Epithelial cell of prostate (primary cell): ENCODE measurements around the gene ELAVL4.

ENCODE experiments used
- DNase-seq: peaks from one replicate; pipeline ENCODE4 v3.0.0-alpha.2; 2011; ENCODE audit warnings: low read depth, low spot score
- H3K27ac ChIP-seq: fragments of 450-650 bp; 2 replicates; pipeline ENCODE4 v1.5.1; 2017; ENCODE audit warnings: mild to moderate bottlenecking

The ELAVL4 gene

DNA sequence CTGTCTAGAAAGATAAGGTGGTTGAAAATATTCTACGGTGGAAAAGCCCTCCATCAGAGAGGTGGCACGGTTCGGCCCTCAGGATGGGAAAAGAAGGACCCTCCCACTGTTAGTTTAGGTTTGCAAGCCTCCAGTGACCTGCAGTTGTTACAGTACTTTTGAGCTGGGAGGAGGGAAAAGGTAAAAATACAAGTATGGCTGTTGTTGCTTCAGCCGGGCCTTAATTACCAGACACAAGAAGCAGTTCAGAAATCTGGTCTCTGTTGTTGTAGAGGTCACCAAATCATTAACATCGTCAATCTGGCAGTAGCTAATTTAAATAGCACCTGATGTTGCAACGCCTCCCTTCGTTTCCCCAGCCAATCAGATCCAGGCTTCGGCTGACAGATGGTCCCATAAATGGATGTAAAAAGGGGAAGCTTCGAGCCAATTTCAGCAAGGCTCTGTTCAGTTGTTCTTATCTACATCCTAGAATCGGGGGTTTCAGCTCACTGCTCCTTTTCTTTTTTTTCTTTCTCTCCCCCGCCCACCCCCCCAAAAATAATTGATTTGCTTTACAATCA is at the start of gene ELAVL4:
TSS of gene ELAVL4 (plus strand) at position 424 of the 563 bp plus-strand sequence. CDS start 270 bp downstream, outside the sequence.
- no peak within 1 kb of the TSS for H3K27ac ChIP-seq
- DNase-seq: no peak

DNA sequence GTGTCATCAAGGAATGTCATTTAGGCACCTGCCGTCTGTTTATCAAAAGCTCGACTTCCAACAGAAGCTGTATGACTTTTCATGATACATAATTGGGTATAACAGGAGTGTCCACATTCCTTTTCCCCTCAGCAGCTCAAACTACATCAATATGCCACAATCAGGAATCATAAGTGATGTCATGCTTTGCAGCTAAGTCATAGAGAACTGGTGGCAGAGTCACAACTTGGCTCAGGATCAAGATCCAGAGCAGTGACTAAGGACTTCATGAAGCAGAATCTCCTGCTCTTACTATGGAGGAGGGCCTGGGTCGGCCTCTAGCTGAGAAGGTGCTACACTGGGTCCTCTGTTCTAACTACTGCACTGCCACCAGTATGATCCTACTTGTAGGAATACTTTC is 48.4 kb upstream of the ELAVL4 start:
- H3K27ac ChIP-seq: no peak overlapping the region
- peak; percentile 29 for DNase-seq

DNA sequence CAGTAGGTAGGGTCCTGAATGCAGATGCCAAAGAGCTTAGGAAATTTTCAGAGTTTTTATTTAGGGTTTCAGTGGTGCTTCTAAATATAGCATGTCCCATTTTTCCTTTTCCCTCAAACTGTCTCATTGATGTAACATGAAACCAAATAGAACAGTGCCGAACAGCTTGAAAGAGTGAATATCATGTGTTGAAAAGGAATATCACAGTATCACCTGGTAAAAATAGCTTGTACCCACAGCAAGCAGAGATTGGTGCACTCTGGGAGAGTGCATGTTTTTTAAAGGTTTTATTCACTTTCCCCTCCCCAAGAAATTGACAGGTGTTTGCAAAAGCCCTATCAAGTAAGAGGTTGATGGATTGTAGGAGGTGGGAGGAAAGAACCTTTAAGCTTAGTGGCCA is 41.9 kb upstream of the ELAVL4 start:
- H3K27ac ChIP-seq: no peak overlapping the region
- DNase-seq: no peak

DNA sequence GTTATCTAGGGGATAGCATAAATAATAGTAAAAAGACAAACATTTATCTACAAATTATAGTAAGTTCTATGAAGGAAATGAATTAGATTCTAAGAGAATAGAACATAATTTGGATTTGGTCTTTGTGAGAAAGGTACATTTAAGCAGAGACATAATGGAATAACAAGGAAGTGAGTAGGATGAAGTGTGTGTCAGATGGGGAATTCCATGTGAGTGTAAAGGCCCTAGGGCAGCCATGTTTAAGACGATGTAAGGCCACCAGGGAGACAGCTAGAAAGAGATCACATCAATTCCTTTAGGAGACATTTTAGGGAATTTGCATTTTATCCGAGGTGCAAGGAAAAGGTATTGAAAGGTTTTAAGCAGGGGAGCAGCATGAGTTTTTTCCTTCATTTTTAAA is 33.8 kb upstream of the ELAVL4 start:
- H3K27ac ChIP-seq: no peak overlapping the region
- DNase-seq: no peak

DNA sequence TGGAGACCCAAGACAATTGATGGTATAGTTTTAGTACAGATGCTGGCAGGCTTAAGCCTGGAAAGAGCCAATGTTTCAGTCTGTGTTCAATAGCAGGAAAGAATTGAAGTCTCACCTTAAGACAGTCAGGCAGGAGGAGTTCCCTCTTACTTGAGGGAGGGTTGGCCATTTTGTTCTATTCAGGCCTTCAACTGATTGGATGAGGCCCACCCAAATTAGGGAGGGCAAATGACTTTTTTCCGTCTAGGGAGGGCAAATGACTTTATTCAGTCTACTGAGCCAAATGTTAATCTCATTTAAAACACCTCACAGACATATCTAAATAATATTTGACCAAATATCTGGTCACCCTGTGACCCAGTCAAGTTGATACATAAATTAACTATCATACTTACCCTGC is 31.4 kb upstream of the ELAVL4 start:
- DNase-seq: no peak
- no peak overlapping the region for H3K27ac ChIP-seq

DNA sequence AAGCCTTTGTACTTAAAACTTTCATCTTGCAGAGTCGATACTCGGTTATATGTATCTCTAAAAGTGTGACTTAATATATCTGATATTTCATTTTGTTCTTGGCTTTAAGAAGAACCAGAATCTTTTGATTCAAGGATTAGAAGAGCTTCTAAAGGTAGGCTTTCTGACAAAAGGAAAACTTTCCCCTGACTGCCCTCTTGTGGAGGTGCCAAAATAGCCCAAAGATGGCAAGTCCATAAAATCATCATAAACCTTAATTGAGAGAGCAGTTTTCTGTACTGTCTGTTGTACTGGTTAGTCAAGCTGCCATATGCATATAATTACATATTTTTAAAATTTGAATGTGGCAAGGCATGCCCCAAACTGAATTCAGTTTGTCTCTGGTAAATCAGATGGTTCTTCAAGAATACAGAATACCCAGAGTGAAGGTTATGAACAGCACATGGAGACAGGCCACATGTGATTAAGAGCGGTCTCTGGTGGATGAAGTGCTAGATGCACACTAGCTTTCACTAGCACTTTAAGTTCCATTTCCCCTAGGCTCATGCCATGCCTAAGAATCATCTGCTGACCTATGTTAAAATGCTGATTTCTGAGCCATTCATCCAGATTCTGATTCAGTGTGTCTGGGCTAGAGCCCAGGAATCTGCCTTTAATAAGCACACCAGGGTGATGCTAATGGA is 27.7 kb upstream of the ELAVL4 start:
- no peak overlapping the region for H3K27ac ChIP-seq
- DNase-seq: no peak

DNA sequence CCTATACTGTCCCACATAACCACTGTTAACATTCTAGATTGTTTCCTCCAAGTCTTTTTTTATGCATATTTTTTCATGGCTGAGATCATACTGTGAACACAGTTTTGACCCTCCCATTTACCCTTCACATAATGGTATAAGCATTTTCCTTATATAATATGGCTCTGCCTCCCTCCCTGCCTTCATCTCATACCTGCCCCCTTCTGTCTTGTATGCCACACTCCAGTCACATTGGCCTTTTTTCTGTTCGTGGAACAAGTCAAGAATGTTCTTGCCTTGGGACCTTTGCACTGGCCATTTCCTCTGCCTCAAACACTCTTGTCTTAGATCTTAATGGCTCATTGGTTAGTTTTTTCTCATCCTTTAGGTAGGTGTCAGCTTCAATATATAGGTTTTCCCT is 24.3 kb upstream of the ELAVL4 start:
- no peak overlapping the region for H3K27ac ChIP-seq
- no peak for DNase-seq

DNA sequence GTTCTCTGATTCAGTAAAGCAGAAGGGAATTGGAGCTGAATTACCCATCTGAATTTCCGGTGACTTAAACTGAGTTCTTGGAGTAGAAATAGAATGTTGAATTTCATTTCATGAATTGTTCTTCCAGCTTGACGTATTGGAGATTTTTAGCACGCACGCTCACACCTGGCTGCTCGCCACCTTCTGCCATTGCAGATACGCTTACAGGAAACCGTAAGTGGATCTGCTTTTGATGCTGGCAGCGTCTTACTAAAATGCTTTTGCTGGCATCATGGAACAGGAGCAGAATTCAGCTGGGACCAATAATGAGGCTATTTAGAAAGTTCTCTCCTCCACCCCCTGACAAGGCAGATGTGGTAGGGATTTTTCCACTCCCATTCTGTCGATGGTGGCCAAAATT is 17.7 kb upstream of the ELAVL4 start:
- H3K27ac ChIP-seq: no peak overlapping the region
- DNase-seq: no peak

DNA sequence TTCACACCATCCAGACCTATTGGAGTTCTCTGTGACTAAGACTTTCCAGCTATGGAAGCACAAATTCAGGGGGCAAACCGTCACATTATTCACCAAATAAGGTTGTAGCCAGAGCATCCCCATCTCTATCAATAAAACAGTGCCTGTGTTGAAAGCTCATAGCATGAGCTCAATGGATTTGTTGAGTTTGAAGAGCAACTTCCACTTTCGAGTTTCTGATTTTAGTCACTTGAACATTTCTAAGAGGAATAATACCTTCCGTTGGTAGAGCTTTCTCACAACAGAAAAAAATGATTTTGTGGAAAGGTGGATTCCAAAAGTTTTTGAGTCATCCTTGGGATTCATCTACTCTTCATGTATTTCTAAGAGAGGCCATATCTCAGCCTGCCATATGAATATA is 13.0 kb upstream of the ELAVL4 start:
- DNase-seq: no peak
- no peak overlapping the region for H3K27ac ChIP-seq

DNA sequence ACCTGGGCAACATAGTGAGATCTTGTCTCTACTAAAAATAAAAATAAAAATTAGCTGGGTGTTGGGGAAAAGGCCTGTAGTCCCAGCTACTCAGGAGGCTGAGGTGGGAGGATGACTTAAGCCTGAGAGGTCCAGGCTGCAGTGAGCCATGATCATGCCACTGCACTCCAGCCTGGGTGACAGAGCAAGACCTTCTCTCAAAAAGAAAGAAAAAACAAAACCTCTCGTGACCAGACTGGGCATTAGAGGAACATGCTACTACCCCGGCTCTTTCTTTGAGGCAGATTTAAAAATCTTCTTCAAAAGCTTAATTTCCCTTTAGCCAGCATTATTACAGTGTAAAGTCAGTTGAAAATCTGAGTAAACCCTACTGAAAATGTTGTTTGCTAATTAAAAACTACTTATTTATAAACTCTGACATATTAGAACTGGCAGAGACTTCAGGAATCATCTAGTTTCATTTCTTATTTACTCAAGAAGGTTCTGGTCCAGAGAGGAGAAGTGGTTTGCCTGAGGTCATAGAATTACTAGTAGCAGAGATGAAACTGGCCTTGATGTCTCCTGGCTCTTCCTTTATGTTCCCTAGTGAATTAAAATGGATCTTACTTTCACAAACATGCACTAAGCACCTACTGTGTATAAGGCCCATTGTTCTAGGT is 11.6 kb upstream of the ELAVL4 start:
- DNase-seq: no peak
- no peak overlapping the region for H3K27ac ChIP-seq

DNA sequence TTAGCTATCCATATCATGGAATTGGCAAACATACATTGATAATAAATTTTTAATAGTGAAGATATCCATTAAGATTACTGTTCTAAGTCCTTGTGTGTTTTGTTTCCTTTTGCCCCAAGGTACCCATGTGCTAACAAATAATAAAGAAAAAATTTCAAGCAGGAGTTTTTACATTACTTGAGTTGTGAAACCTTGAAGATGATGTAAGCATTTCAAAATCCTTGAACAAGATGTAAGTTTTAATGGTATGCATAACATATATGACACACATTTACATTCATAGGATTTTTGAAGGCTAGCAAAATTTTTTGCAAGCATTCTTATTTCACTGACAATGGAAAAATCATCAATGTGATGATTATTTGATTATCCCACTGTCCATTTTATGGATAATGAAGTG is 10.9 kb upstream of the ELAVL4 start:
- DNase-seq: no peak
- H3K27ac ChIP-seq: no peak overlapping the region

DNA sequence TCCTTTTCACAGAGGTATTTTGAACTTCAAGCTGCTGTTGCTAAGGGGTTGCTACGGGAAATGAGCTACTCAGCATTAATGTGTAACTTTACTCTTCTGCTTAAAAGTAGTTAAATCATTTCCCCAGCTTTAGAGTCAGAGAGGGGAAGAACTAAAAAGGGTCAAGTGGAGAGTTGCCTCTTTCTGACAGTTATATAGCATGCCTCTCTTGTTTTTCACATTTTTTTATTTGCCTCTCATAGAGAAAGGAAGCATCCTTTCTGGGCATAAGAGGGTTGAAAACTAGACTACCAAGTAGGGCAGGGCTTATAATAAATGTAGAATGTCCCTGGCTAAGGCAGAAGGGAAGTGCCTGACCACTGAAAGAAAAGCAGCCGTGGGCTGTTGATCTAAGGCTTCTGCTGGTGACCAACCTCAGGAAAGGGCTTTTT is 10.1 kb upstream of the ELAVL4 start:
- DNase-seq: no peak
- no peak overlapping the region for H3K27ac ChIP-seq

DNA sequence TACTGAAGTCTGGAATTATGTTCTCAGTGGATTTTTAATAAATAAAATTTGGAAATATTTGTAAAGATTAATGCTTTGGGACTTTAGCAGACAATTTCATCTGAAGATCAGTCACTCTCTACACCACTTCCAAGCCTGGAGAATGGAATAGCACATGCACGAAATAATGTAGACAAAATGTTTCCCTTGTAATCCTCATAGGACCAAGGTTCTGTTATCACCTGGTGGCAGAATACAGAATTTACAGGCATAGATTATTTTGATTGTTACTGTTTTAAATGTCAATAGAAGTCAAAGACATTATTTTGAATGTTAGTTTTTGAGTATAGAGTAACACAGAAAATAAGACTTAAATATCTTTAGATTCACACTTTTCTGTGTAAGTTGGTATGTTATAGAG is 9.1 kb upstream of the ELAVL4 start:
- no peak for DNase-seq
- H3K27ac ChIP-seq: no peak overlapping the region

DNA sequence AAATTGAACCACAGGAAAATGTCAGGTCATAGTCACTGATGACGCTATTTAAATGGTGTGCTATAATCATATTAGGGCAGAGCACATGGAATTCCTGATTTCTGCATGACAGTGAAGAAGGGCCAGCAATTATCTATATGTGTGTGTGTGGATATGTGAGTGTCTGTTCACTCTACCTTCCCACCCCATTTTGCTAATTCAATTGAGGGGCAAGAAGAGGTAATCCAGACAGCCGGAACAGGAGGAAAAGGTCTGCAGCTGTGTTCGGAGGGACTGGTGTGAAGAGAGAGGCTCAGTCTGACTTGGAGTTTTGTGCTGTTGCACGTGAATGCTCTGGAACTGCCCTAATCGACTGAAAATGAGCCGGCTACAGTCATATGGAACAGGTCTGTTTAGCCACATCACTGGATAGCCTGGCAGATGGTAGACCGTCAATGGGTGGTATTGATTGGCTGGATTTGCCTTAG is 5.1 kb upstream of the ELAVL4 start:
- no peak for DNase-seq
- no peak overlapping the region for H3K27ac ChIP-seq

DNA sequence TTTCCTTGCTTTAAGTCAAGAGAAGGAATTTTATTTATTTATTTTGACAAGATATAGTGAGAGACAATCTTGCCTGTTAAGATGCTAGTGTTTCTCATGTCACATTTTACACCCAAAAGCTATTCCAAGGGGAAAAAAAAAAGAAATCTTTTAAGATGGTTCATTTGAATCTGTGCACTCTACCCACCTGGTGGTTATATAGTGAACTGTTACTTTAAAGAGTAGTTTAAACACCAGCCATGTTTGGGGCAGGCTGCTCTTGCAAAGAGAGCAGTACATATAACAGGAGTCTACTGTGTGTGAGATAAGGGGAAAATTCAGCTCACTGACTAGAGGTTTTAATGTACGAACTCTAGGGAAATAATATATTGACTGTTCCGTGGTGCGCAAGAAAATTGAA is 3.3 kb upstream of the ELAVL4 start:
- DNase-seq: no peak
- H3K27ac ChIP-seq: no peak overlapping the region

DNA sequence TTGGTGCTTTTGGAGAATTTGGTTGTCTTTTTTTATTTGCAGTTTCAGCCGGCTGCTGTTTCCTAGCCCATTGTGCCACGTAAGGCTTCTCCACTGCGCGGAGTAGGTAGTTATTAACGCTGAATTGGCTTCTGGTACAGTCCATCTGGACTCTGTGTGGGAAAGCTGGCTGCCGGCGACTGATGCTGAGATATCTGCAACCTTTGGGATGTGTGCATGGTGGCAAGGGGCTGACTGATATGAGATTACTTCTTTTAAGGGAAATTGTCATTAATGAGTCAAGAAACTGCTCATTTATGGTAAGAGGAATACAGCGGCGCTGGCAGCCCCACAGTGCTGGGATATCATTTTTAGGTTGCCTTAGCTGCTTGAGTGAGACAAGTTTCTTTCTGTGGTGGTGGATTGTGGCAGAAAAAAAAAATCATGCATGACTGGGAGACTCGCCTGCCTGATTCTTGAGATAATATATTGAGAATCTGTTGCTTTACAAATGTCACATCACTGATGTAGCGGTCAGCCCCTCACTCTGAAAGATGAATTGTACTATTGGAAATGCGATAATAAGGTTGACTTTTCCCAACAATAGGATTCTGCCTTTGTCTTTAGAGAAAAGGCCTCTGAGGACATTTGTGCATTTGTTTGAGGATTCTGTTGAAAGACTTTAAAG is 2.5 kb upstream of the ELAVL4 start:
- DNase-seq: no peak
- H3K27ac ChIP-seq: no peak overlapping the region

DNA sequence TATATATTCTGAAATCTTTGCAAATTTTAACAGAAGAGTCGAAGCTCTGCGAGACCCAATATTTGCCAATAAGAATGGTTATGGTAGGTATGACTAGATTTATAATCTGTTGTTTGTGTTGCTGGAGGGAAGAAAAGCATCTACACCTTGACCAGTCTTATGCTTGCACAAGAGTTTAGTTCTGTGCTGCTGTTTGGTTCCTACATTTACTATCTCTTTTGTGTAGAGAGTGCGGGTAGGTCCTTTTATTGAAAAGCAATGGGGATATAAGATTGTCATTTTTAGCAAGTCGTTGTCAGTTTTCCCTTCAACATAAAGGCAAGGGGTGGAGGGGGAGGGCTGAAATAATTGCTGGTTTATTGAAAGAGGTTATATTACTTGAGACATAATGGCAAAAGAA is 396 bp downstream of the ELAVL4 start:
- H3K27ac ChIP-seq: no peak overlapping the region

DNA sequence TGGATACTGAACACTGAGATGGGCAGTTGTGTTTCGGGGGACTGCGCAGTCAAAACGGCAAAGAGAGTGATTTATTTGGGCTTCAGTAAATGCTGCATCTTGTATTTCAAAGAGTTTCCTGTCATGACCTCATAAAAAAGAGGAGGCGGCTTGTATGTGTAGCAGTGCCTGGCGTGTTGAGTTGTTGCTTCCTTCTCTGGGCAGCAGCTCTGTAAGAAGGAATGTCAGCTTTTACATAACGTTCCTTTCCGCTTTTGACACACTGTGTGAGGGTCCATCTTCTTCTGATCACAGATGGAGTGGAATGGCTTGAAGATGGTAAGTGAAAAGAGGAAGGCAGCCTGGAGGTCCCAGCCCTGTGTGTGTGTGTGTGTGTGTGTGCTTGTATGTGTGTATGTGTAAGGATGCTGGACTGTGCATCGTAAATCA is 941 bp downstream of the ELAVL4 start:
- DNase-seq: no peak

More for the DNA sequence above, 396 bp downstream of the ELAVL4 start:
- DNase-seq: no peak

DNA sequence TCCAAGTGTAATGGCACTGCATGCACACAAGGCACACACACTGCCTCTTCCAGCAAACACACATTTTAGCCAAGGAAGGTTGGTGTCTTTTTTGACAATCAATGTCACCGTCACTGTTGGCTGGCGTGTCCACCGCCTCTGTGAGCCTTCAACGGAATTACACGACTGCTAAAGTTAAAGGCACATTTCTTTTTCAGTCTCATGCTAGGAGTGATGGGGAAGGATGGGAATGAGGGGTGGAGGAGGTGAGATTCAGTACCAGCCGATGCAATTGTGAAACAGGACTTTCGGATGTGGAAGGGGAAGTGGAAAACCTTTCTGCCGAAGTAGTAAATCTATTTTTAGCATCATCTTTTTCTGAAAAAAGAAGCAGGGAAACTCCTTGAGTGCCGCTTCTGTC is 1.4 kb downstream of the ELAVL4 start:
- DNase-seq: no peak

More for the DNA sequence above, 941 bp downstream of the ELAVL4 start:
- H3K27ac ChIP-seq: no peak overlapping the region

DNA sequence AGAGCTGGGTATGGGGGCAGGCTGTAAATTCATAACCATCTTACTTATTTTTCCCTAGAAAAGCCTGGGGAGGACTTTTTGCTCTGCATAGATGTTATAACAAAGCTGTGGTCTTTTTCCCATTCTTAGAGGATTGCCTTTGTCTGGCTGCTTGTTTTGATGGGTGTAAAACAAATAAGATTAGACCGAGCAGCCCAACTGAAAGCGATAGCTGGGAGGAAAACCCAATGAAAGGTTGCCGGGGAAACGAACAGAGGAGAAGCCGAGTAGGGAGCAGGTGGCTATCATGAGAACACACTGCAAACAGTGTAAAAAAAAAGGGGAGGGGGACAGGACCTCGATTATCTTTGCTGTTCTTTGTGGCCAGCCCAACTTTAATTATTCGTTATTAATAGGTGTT is 1.9 kb downstream of the ELAVL4 start:
- H3K27ac ChIP-seq: no peak overlapping the region
- DNase-seq: no peak

More for the DNA sequence above, 1.4 kb downstream of the ELAVL4 start:
- H3K27ac ChIP-seq: no peak overlapping the region

DNA sequence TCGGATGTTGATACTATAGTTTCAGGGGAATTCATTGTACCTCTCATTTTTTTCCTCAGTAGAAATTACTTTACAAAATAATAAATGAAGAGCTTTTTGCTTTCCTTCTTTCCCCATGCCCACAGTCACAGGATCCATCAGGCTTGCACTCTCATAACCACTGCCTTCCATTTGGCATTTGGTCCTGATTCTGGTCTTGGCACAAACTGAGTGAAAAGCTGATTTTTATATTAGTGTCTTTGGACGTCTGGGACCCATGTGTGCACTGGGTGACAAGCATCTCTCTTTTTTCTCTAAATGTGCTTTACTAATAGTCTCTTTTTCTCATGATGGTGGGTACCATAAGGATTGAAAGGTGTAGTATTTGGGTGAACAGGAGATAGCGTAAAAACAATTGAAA is 2.8 kb downstream of the ELAVL4 start:
- no peak for DNase-seq

More for the DNA sequence above, 2.8 kb downstream of the ELAVL4 start:
- H3K27ac ChIP-seq: no peak overlapping the region
